Keratinocyte (primary cell): ENCODE measurements around the gene C19orf47. TPM values are rescaled to one million over a fixed set of nuclear protein-coding genes. Genes with fewer than 3 reads are reported as not detected.

Experiments
- DNase-seq: peaks from one replicate; pipeline ENCODE4 v3.0.0-alpha.2; 2011; ENCODE audit warnings: low read depth, missing footprints, low spot score
- FAIRE-seq: peaks from 2 replicates; lab custom pipeline; 2011; peaks lifted over from hg19 to GRCh38; lab: Jason Lieb, UNC
- H2AFZ ChIP-seq: 2 replicates; pipeline ENCODE4 v1.6.0; 2012; ENCODE audit warnings: low read length, control low read depth, inconsistent platforms; ENCODE audit not compliant: control insufficient read depth
- H3K27ac ChIP-seq: 2 replicates; pipeline ENCODE4 v1.5.1; 2011; ENCODE audit warnings: low read length; ENCODE audit not compliant: control insufficient read depth, insufficient read depth
- H3K27me3 ChIP-seq: 3 replicates; pipeline ENCODE4 v1.6.0; 2011; ENCODE audit warnings: low read length; ENCODE audit not compliant: control insufficient read depth, insufficient read depth; ENCODE audit errors: extremely low read depth
- H3K36me3 ChIP-seq, 2 experiments: 2 replicates in 1 of 2; 3 replicates in 1 of 2; pipeline ENCODE4 v1.5.1; 2011; ENCODE audit warnings: low read length in 2 of 2, mild to moderate bottlenecking in 1 of 2; ENCODE audit not compliant: control insufficient read depth in 2 of 2, insufficient read depth in 2 of 2; ENCODE audit errors: extremely low read depth in 1 of 2
- H3K4me1 ChIP-seq: 3 replicates; pipeline ENCODE4 v1.5.1; 2011; ENCODE audit warnings: low read length; ENCODE audit not compliant: control insufficient read depth, insufficient read depth; ENCODE audit errors: extremely low read depth
- H3K4me2 ChIP-seq: 3 replicates; pipeline ENCODE4 v1.6.0; 2011; ENCODE audit warnings: low read depth, low read length; ENCODE audit not compliant: control insufficient read depth, insufficient read depth; ENCODE audit errors: extremely low read depth
- H3K4me3 ChIP-seq, 3 experiments: fragments of 200-600 bp in 1 of 3; sonication (generic) in 1 of 3; 2 replicates in 2 of 3; 3 replicates in 1 of 3; pipeline ENCODE4 v1.5.1; 2011 to 2016; ENCODE audit warnings: low read length in 3 of 3, mild to moderate bottlenecking in 3 of 3, control low read depth in 2 of 3, inconsistent platforms in 1 of 3, low read depth in 1 of 3, mixed read lengths in 1 of 3, mixed run types in 1 of 3, moderate library complexity in 1 of 3; ENCODE audit not compliant: control insufficient read depth in 2 of 3, insufficient read depth in 2 of 3; ENCODE audit errors: extremely low read depth in 1 of 3
- H3K79me2 ChIP-seq: 2 replicates; pipeline ENCODE4 v1.6.0; 2012; ENCODE audit warnings: low read length; ENCODE audit not compliant: control insufficient read depth, insufficient read depth
- H3K9ac ChIP-seq: 3 replicates; pipeline ENCODE4 v1.6.0; 2011; ENCODE audit warnings: low read length; ENCODE audit not compliant: control insufficient read depth, insufficient read depth; ENCODE audit errors: extremely low read depth
- H3K9me1 ChIP-seq: 3 replicates; pipeline ENCODE4 v1.6.0; 2011; ENCODE audit warnings: low read length; ENCODE audit not compliant: control insufficient read depth, insufficient read depth; ENCODE audit errors: extremely low read depth
- H3K9me3 ChIP-seq: 2 replicates; pipeline ENCODE4 v1.5.1; 2012; ENCODE audit warnings: low read depth, low read length; ENCODE audit not compliant: control insufficient read depth
- H4K20me1 ChIP-seq: 3 replicates; pipeline ENCODE4 v1.6.0; 2011; ENCODE audit warnings: low read length; ENCODE audit not compliant: control insufficient read depth, insufficient read depth; ENCODE audit errors: extremely low read depth
- EZH2 ChIP-seq: IDR thresholded peaks from one replicate; pipeline ENCODE4 v1.6.1; 2012; ENCODE audit warnings: inconsistent platforms, mild to moderate bottlenecking, low read length, moderate library complexity
- dilution Hi-C: fragments of 300-500 bp; cut with MboI; formaldehyde crosslinking; loops from one replicate; pipeline ENCODE4 v1.7.0; 2020; ENCODE audit warnings: low sequenced_read_pairs; ENCODE audit not compliant: extremely low pct_ligation_motif_present
- polyA plus RNA-seq, 5 experiments: library from polyadenylated mRNA; depleted of rRNA in 3 of 5; stranded (reverse) in 3 of 5; stranded (forward) in 1 of 5; unstranded in 1 of 5; fragments of >200 nt; gene quantifications; 1 replicate in 1 of 5; 2 replicates in 3 of 5; 3 replicates in 1 of 5; pipeline versions ENCODE4 v1.2.1 to v1.2.3, GENCODE V29; 2011 to 2012; ENCODE audit warnings: missing spikeins in 2 of 5, low read depth in 1 of 5, low replicate concordance in 1 of 5
- small RNA-seq, 3 experiments: library from RNA; depleted of rRNA; stranded (forward); fragments of <200 nt; gene quantifications; one replicate each; pipeline ENCODE3, GENCODE V24; 2012; ENCODE audit warnings: low read depth in 3 of 3, low replicate concordance in 1 of 3; ENCODE audit not compliant: insufficient read length in 3 of 3
- TF ChIP-seq, protein P1 (sequence below), 3 experiments: IDR thresholded peaks in 1 of 3; conservative IDR thresholded peaks in 1 of 3; optimal IDR thresholded peaks in 1 of 3; 2 replicates in 2 of 3; 3 replicates in 1 of 3; pipeline versions ENCODE3 to v1.5.1; 2011; ENCODE audit warnings: low read length in 3 of 3, mild to moderate bottlenecking in 3 of 3, moderate library complexity in 2 of 3, control low read depth in 1 of 3, inconsistent platforms in 1 of 3; ENCODE audit not compliant: insufficient read depth in 2 of 3; ENCODE audit errors: extremely low read depth in 1 of 3

The C19orf47 gene
- polyA plus RNA-seq, 1 donor (not counting 4 experiments of a cell fraction or from before 2014, with no cell fraction given), result 13.3 TPM

DNA sequence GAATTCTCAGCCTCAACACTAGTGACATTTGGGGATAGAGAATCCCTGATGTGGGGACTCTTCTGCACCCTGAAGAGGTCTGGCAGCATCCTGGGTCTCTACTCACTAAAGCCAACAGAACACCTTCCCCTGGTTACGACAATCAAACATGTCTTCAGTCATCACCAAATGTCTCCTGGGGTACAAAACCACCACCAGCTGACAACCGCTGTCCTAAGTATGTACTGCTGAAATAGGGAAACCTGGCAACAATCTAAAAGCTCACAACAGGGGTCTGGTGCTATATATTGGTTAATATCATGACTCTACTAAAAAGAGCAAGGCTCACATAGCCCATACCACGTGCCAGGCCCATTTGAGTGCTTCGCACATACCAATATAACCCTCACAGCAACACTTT lies 76.5 kb downstream of the C19orf47 start:
- Histone ChIP-seq H3K27ac (no peak overlapping the region), H3K4me1 (no peaks in the 10 kb centered on the region), H3K4me3 (no peak overlapping the region), H3K36me3 (peaks cover 2 to 8% of the 10 kb centered on the region in 2 experiments), H3K9me3 (no peaks in the 10 kb centered on the region), H4K20me1 (peaks cover 17% of the 10 kb centered on the region), H2AFZ (no peak overlapping the region), H3K9ac (no peak overlapping the region), H3K9me1 (peaks cover 4% of the 10 kb centered on the region), H3K27me3 (no peaks in the 10 kb centered on the region), H3K79me2 (peaks cover 86% of the 10 kb centered on the region), H3K4me2 (no peak overlapping the region)
- DNase-seq, result no peak
- FAIRE-seq, result no peak
- dilution Hi-C loops, result no loop called here
- TF ChIP-seq, protein P1, sequence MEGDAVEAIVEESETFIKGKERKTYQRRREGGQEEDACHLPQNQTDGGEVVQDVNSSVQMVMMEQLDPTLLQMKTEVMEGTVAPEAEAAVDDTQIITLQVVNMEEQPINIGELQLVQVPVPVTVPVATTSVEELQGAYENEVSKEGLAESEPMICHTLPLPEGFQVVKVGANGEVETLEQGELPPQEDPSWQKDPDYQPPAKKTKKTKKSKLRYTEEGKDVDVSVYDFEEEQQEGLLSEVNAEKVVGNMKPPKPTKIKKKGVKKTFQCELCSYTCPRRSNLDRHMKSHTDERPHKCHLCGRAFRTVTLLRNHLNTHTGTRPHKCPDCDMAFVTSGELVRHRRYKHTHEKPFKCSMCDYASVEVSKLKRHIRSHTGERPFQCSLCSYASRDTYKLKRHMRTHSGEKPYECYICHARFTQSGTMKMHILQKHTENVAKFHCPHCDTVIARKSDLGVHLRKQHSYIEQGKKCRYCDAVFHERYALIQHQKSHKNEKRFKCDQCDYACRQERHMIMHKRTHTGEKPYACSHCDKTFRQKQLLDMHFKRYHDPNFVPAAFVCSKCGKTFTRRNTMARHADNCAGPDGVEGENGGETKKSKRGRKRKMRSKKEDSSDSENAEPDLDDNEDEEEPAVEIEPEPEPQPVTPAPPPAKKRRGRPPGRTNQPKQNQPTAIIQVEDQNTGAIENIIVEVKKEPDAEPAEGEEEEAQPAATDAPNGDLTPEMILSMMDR (optimal IDR thresholded peaks at IDR 0.05 in 1 of 3, IDR thresholded peaks at IDR 0.05 in 1 of 3, conservative IDR thresholded peaks at IDR 0.05 in 1 of 3; ENCODE audit: extremely low read depth in 1 of 3, insufficient read depth in 2 of 3, low read length in 3 of 3), result no peak
- TF ChIP-seq EZH2, result no peak

DNA sequence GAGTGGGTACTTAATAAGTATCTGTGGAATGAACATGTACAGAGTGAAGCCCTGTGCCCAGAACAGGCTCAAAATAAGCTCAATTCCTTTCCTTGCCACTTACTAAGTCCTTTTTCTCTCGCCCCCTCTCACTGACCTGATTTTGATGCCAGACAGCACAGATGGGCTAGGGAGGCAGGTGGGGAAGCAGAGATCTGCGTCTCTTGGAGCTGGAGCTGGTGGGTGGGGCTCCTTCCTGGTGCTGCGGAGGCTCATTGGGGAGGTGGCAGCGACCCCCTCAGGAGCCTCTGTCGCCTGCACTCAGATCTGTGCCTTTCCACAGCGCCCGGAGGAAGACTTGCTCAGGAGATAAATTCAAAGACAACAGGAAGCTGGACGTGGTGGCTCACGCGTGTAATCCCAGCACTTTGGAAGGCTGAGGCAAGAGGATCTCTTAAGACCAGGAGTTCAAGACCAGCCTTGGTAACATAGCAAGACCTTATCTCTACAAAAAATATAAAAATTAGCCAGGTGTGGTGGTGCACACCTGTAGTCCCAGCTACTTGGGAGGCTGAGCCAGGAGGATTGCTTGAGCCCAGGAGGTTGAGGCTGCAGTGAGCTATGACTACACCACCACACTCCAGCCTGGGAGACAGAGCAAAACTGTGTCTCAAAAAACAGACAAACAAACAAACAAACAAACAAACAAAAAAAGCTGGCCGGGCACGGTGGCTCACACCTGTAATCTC lies 77.7 kb downstream of the C19orf47 start:
- Histone ChIP-seq H3K4me3 (no peak overlapping the region), H3K9ac (no peak overlapping the region), H3K9me3 (no peaks in the 10 kb centered on the region), H3K36me3 (peaks cover 2 to 12% of the 10 kb centered on the region in 2 experiments), H3K4me1 (no peaks in the 10 kb centered on the region), H3K9me1 (peaks cover 4% of the 10 kb centered on the region), H3K27ac (no peak overlapping the region), H3K27me3 (no peaks in the 10 kb centered on the region), H4K20me1 (peaks cover 17% of the 10 kb centered on the region), H2AFZ (no peak overlapping the region), H3K4me2 (no peak overlapping the region), H3K79me2 (peaks cover 87% of the 10 kb centered on the region)
- dilution Hi-C loops, result no loop called here
- DNase-seq, result no peak
- TF ChIP-seq, protein P1 (optimal IDR thresholded peaks at IDR 0.05 in 1 of 3, IDR thresholded peaks at IDR 0.05 in 1 of 3, conservative IDR thresholded peaks at IDR 0.05 in 1 of 3; ENCODE audit: extremely low read depth in 1 of 3, insufficient read depth in 2 of 3, low read length in 3 of 3), result no peak
- TF ChIP-seq EZH2, result no peak
- no peak for FAIRE-seq

Small RNA genes lying within 50 kb of the gene (small RNA-seq; reads per million reads assigned to genes)
- gene MIR641 (1.1 to 137 (median 59.3) reads per million in 3 experiments), gene MIR6796 (0 to 0.33 (median 0) reads per million in 3 experiments), gene RF00019 (0 reads per million in 3 experiments), gene RNU6-945P (0 reads per million in 3 experiments)

Other genes with a start within 250 kb of the C19orf47 start
- gene MAP3K10, start 157.0 kb downstream of the C19orf47 start, polyA plus RNA-seq, result 2.9 to 5.7 TPM (median 4.2 TPM) in 3 replicates
- not detected in 3 replicates for gene TTC9B, start 130.0 kb downstream of the C19orf47 start, polyA plus RNA-seq
- 0.13 to 0.22 TPM (median 0.16 TPM) in 3 replicates for gene CCNP, start 121.7 kb downstream of the C19orf47 start, polyA plus RNA-seq
- gene AKT2, start 63.1 kb downstream of the C19orf47 start, polyA plus RNA-seq, result 95.5 to 142 TPM (median 108 TPM) in 3 replicates
- gene PLD3, start 298 bp upstream of the C19orf47 start, polyA plus RNA-seq, result 102 to 179 TPM (median 137 TPM) in 3 replicates
- 0.03 to 0.06 TPM in 2 of 3 replicates, not detected in the other for gene HIPK4, start 41.8 kb upstream of the C19orf47 start, polyA plus RNA-seq
- 0.22 to 0.49 TPM (median 0.42 TPM) in 3 replicates for gene PRX, start 65.0 kb upstream of the C19orf47 start, polyA plus RNA-seq
- 9.5 to 15.4 TPM (median 10.5 TPM) in 3 replicates for gene SERTAD1, start 77.6 kb upstream of the C19orf47 start, polyA plus RNA-seq
- 11.8 to 16.1 TPM (median 13.2 TPM) in 3 replicates for gene SERTAD3, start 95.9 kb upstream of the C19orf47 start, polyA plus RNA-seq
- gene BLVRB, start 117.3 kb upstream of the C19orf47 start, polyA plus RNA-seq, result 48.6 to 129 TPM (median 52.5 TPM) in 3 replicates
- gene SPTBN4, start 118.6 kb upstream of the C19orf47 start, polyA plus RNA-seq, result 0.06 to 0.28 TPM (median 0.17 TPM) in 3 replicates
- 20.2 to 41.3 TPM (median 27.2 TPM) in 3 replicates for gene SHKBP1, start 228.5 kb upstream of the C19orf47 start, polyA plus RNA-seq